HL-60 (cell line): Measurements from ENCODE around the gene GORAB.

ENCODE experiments used
- GABPA ChIP-seq: IDR thresholded peaks from 2 replicates; pipeline ENCODE4 v1.6.1; 2012; ENCODE audit warnings: low read depth
- POLR2AphosphoS5 ChIP-seq: IDR thresholded peaks from 2 replicates; pipeline ENCODE4 v1.6.1; 2012; ENCODE audit warnings: low read depth
- REST ChIP-seq: IDR thresholded peaks from 2 replicates; pipeline ENCODE4 v1.6.1; 2012; ENCODE audit warnings: low read depth; ENCODE audit not compliant: insufficient replicate concordance
- SPI1 ChIP-seq: IDR thresholded peaks from 2 replicates; pipeline ENCODE4 v1.6.1; 2012; ENCODE audit warnings: low read depth, mild to moderate bottlenecking, borderline replicate concordance
- TF ChIP-seq, protein P1 (sequence below): IDR thresholded peaks from one replicate; pipeline ENCODE4 v1.5.1; 2011; ENCODE audit warnings: low read length, control low read depth, inconsistent platforms; ENCODE audit not compliant: insufficient read depth

DNA sequence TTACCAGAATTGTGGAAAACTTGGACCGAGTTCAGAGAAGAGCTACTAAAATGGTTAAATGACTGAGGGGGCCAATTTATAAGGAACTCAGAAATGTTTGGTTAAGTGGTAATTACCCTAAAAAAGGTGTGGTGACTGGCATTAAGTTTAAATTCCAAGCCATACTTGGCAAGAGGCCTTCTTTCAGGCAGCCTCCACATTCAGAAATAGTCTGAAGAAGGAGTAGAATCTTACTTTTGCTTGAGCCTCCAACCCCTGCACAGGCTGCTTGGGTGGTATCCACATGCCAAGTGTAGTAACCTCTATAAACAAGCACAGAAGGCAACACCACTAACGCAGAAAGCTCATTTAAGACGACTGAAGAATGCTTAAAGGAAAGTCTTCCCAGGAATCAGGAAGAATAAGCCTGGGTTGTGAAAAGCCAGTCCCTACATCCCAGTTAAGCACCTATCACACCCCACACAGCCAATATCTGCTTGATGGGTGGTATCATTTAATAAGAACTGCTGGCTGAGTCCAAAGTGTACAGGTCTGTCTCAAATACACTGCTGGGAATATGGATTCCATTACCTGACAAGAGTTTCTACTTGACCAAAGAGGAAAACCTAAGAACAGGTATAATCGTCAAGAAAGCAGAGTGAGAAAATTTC, 13.7 kb upstream of the GORAB start:
- TF ChIP-seq, protein P1, sequence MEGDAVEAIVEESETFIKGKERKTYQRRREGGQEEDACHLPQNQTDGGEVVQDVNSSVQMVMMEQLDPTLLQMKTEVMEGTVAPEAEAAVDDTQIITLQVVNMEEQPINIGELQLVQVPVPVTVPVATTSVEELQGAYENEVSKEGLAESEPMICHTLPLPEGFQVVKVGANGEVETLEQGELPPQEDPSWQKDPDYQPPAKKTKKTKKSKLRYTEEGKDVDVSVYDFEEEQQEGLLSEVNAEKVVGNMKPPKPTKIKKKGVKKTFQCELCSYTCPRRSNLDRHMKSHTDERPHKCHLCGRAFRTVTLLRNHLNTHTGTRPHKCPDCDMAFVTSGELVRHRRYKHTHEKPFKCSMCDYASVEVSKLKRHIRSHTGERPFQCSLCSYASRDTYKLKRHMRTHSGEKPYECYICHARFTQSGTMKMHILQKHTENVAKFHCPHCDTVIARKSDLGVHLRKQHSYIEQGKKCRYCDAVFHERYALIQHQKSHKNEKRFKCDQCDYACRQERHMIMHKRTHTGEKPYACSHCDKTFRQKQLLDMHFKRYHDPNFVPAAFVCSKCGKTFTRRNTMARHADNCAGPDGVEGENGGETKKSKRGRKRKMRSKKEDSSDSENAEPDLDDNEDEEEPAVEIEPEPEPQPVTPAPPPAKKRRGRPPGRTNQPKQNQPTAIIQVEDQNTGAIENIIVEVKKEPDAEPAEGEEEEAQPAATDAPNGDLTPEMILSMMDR: no peak
- TF ChIP-seq POLR2AphosphoS5 (no peak), SPI1 (no peak), REST (no peak), GABPA (no peak)
